H1 (cell line): Measurements from ENCODE around the gene C19orf85. TPM values are rescaled to one million over a fixed set of nuclear protein-coding genes. Genes with fewer than 3 reads are reported as not detected.

Source experiments
- CBX8 ChIP-seq: fragments of 300-800, 300-1000 bp; sonication (generic); IDR thresholded peaks from 2 replicates; pipeline ENCODE4 v1.7.1; 2016; ENCODE audit warnings: low read depth, low read length, borderline replicate concordance
- EZH2 ChIP-seq: fragments of 200-600 bp; sonication (generic); IDR thresholded peaks from 2 replicates; pipeline ENCODE4 v1.7.1; 2012; ENCODE audit warnings: low read depth, mild to moderate bottlenecking, moderate library complexity, low read length, inconsistent platforms; ENCODE audit not compliant: severe bottlenecking
- GTF2F1 ChIP-seq: IDR thresholded peaks from 2 replicates; pipeline ENCODE4 v1.6.1; 2012; ENCODE audit warnings: low read depth, low read length, improper control_type of control experiment, borderline replicate concordance
- MAFK ChIP-seq: IDR thresholded peaks from 2 replicates; pipeline ENCODE4 v1.6.1; 2012; ENCODE audit warnings: low read depth, mild to moderate bottlenecking, improper control_type of control experiment, low read length
- NANOG ChIP-seq: IDR thresholded peaks from 2 replicates; pipeline ENCODE4 v1.6.1; 2011; ENCODE audit warnings: low read length, low read depth, mild to moderate bottlenecking, inconsistent platforms; ENCODE audit not compliant: insufficient read depth, poor library complexity, severe bottlenecking
- RNF2 ChIP-seq: fragments of 200-900, 300-1000 bp; sonication (generic); IDR thresholded peaks from 2 replicates; pipeline ENCODE4 v1.7.1; 2016; ENCODE audit warnings: borderline replicate concordance, low read depth, mild to moderate bottlenecking, antibody characterized with exemption, low read length; ENCODE audit not compliant: poor library complexity, severe bottlenecking; ENCODE audit errors: missing control alignments
- RXRA ChIP-seq: IDR thresholded peaks from 2 replicates; pipeline ENCODE4 v1.6.1; 2011; ENCODE audit warnings: low read depth, mild to moderate bottlenecking, low read length, moderate library complexity; ENCODE audit not compliant: insufficient read depth
- SIN3A ChIP-seq, 2 experiments: IDR thresholded peaks in 1 of 2; conservative IDR thresholded peaks in 1 of 2; 2 replicates each; pipeline ENCODE4 v1.6.1; 2011 to 2012; ENCODE audit warnings: low read length in 2 of 2, improper control_type of control experiment in 1 of 2, low read depth in 1 of 2, mild to moderate bottlenecking in 1 of 2
- TEAD4 ChIP-seq: IDR thresholded peaks from 2 replicates; pipeline ENCODE4 v1.6.1; 2012; ENCODE audit warnings: low read depth, low read length, inconsistent platforms, mixed read lengths
- polyA plus RNA-seq, 7 experiments: library from polyadenylated mRNA; depleted of rRNA in 3 of 7; stranded (reverse) in 5 of 7; unstranded in 2 of 7; fragments of >200 nt in 5 of 7; fragments of 200-250 nt in 2 of 7; gene quantifications; 1 replicate in 5 of 7; 2 replicates in 1 of 7; 4 replicates in 1 of 7; pipeline versions ENCODE4 v1.2.1 to v1.2.3, GENCODE V29; 2011 to 2013; ENCODE audit warnings: missing spikeins in 2 of 7, mixed read lengths in 2 of 7
- total RNA-seq: library from RNA; stranded (reverse); fragmentation: NEBNext Ultra II Directional; extraction: Animal tissue kit (Norgen Biotek cat#: 25700); gene quantifications from 2 replicates; pipeline ENCODE4 v1.2.1, GENCODE V29; 2021
- TF ChIP-seq, protein P1 (sequence below): IDR thresholded peaks from 2 replicates; pipeline ENCODE4 v1.6.1; 2012; ENCODE audit warnings: low read length, inconsistent platforms

Gene C19orf85
- total and polyA plus RNA-seq, 2 of the 8 experiments (the other 6 are each of a cell fraction or from before 2014, with no cell fraction given), result 2.2 to 3.2 TPM

GRCh38 chr19:55479451-55480230 is 15.1 kb upstream of the C19orf85 start (continued):
- TF ChIP-seq, protein P1, sequence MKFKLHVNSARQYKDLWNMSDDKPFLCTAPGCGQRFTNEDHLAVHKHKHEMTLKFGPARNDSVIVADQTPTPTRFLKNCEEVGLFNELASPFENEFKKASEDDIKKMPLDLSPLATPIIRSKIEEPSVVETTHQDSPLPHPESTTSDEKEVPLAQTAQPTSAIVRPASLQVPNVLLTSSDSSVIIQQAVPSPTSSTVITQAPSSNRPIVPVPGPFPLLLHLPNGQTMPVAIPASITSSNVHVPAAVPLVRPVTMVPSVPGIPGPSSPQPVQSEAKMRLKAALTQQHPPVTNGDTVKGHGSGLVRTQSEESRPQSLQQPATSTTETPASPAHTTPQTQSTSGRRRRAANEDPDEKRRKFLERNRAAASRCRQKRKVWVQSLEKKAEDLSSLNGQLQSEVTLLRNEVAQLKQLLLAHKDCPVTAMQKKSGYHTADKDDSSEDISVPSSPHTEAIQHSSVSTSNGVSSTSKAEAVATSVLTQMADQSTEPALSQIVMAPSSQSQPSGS, result no peak
- no peak for TF ChIP-seq RNF2
- no peak for TF ChIP-seq RXRA
- TF ChIP-seq SIN3A (conservative IDR thresholded peaks at IDR 0.05 in 1 of 2, IDR thresholded peaks at IDR 0.05 in 1 of 2; ENCODE audit: low read depth in 1 of 2, low read length in 2 of 2), result no peak
- TF ChIP-seq EZH2, result no peak
- TF ChIP-seq TEAD4, result no peak
- no peak for TF ChIP-seq GTF2F1
- no peak for TF ChIP-seq CBX8
- no peak for TF ChIP-seq MAFK
- TF ChIP-seq NANOG, result no peak
